ENCODE results near the gene RGL4.

RGL4 gene

DNA sequence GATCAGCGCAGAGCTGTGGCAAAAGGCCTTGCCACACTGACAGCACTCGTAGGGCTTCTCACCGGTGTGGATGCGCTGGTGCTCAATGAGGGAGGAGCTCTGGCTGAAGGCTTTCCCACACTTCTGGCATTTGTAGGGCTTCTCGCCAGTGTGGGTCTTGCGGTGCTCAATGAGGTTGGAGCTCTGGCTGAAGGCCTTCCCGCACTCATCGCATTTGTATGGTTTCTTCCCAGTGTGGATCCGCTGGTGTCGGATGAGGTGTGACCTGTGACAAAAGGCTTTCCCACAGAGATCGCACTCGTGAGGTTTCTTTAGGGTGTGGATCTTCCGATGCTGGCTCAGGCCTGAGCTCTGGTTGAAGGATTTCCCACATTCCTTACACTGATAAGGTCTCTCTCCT lies 53.2 kb downstream of the RGL4 start:
- no peak for DNase-seq

DNA sequence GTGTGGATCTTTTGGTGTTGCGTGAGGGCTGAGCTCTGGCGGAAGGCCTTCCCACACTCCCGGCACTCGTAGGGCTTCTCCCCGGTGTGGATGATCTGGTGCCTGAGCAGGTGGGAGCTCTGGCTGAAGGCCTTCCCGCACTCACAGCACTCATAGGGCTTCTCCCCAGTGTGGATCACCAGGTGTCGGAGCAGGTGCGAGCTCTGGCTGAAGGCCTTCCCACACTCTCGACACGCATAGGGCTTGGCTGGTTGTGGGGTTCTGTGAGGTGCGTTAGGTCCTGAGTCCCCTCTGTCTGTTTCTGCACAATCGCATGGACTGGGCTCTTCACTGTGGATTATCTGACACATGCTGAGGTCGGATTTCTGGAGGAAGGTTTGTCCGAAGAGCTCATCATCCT lies 53.7 kb downstream of the RGL4 start:
- no peak for DNase-seq

GRCh38 chr22:23745791-23746190 lies 55.0 kb downstream of the RGL4 start:
- no peak for DNase-seq
